DMS153 treated with DMSO at 0.1 percent for 48 hours (cell line): Measurements from ENCODE around the gene RPRD1A.
"Not testable (repeated sequence)": the region's sequence is repeated elsewhere in the genome, so short reads cannot be mapped to it uniquely, and the experiment has no call there.

Source experiments
- DNase-seq: peaks from one replicate; lab custom pipeline; 2025; ENCODE audit not compliant: unreplicated experiment; lab: John Stamatoyannopoulos, UW

RPRD1A gene

GRCh38 chr18:36078751-36079529 lies 11.6 kb upstream of the RPRD1A start:
- DNase-seq: no peak

GRCh38 chr18:36077764-36078163 lies 10.4 kb upstream of the RPRD1A start:
- DNase-seq: not testable (repeated sequence)

DNA sequence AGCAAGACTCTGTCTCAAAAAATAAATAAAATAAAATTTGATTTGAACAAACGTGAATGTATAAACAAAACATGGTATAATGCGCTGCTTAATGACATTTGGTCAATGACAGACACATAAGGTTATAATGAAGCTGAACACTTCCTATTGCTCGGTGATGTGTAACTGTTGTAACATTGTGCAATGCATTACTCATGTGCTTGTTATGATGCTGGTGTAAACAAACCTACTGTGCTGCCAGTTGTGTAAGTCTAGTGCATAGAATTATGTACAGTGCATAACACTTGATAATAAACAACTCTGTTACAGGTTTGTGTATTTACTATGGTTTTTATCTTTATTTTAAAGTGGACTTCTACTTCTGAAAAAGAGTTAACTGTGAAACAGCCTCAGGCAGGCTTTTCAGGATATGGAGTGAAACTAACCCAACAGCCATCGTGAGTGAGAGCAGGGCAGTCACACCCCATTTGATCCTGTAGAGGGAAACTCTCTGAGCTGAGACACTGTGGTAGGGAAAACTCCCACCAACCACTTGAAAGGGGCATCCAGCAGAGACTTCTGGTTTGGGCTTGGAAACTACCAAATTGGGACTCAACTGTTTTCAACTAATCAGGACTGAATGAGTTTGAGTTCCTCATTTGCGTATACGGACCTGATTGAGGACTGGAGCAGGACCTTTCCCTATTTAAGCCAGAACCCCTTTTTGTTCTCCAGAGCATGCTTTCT lies 8.7 kb upstream of the RPRD1A start:
- DNase-seq: no peak

DNA sequence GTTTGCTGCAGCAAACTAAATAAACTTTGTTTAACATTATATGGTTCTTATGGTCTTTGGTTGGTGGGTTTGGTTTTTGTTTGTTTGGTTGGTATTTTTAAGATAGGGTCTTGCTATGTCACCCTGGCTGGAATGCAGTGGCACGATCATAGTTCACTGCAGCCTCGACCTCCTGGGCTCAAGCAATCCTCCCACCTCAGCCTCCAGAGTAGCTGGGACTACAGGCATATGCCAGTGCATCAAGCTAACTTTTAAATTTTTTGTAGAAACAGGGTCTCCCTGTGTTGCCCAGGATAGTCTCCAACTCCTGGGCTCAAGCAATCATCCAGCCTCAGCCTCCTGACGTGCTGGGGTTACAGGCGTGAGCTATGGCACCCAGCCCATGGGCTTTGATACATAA lies 7.1 kb upstream of the RPRD1A start:
- no peak for DNase-seq

GRCh38 chr18:36073676-36074075 lies 6.3 kb upstream of the RPRD1A start:
- no peak for DNase-seq

GRCh38 chr18:36072406-36072805 lies 5.0 kb upstream of the RPRD1A start:
- not testable (repeated sequence) for DNase-seq

- DNase-seq: no peak
These were observed 689 bp downstream of the RPRD1A start for GRCh38 chr18:36066686-36067054.

DNA sequence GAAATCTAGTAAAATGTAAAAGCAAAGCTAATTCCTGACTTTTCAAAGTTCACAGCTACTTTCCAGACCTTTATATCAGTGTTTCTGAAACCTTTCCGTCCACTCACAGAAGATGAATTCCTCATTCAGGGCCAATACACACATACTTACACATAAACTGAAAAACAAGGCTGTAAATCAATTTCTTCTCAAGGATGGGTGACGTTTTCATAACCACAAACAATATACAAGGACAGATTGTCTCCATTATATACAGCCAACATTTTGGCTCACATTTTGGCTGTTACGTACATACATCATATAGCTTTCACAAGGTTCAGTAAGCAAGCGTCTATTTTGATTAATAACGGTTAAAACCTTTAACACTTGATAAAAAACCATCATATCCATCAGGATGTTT lies 1.4 kb downstream of the RPRD1A start:
- DNase-seq: no peak

- DNase-seq: not testable (repeated sequence)
These were observed 2.6 kb downstream of the RPRD1A start for GRCh38 chr18:36064809-36065079.

DNA sequence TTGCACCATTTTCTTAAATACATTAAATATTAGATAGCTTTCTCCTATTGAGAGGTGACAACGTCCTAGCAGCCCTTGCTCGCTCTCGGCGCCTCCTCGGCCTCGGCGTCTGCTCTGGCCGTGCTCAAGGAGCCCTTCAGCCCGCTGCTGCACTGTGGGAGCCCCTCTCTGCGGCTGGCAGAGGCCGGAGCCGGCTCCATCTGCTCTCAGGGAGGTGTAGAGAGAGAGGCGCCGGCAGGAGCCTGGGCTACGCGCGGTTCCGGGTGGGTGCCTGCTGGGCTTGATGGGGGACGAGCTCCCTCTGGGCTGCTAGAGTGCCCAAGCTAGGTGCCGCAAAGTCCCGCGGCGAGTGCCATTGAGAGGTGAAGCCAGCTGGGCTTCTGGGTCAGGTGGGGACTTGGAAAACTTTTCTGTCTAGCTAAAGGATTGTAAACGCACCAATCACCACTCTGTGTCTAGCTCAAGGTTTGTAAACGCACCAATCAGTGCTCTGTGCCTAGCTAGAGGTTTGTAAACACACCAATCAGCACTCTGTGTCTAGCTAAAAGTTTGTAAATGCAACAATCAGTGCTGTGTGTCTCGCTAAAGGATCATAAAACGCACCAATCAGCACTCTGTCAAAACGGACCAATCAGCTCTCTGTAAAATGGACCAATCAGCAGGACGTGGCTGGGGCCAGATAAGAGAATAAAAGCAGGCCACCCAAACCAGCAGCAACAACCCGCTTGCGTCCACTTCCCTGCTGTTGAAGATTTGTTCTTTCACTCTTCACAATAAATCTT lies 3.1 kb downstream of the RPRD1A start:
- DNase-seq: no peak

DNA sequence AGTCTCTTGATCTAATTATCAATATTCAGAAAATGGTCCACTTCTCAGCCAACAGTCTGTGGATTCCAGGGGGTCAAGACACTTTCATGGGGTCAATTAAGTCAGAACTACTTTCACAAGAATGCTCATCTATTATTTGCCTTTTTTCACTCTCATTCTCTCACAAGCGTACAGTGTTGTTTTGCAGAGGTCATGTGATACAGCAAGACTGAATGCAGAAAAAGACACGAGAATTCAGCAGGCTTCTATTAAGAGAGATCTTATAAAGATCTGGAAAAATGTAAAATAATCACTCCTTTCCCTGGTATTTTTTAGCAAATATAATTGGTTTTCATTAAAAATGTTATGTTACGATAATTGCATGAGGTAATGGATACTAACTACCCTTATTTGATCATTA lies 8.7 kb downstream of the RPRD1A start:
- DNase-seq: no peak

GRCh38 chr18:36051760-36052159 lies 15.6 kb downstream of the RPRD1A start:
- no peak for DNase-seq

- no peak for DNase-seq
These were observed 16.9 kb downstream of the RPRD1A start for GRCh38 chr18:36050479-36050878.

GRCh38 chr18:36047521-36047920 lies 19.8 kb downstream of the RPRD1A start:
- DNase-seq: no peak

DNA sequence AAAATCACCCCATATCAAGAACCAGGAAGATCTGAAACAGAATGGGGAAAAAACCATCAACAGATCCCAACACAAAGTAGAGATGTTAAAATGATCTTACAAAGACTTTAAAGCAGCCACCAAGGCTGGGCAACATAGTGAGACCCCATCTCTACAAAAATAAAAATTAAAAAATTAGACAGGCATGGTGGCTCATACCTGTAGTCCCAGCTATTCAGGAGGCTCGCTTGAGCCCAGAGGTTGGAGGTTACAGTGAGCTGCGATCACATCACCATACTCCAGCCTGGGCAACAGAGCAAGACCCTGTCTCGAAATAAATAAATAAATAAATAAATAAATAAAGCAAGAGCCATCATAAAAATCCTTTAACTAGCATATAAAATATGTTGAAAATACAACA lies 20.5 kb downstream of the RPRD1A start:
- no peak for DNase-seq

GRCh38 chr18:36045241-36045991 lies 21.9 kb downstream of the RPRD1A start:
- no peak for DNase-seq

GRCh38 chr18:36043153-36043552 lies 24.2 kb downstream of the RPRD1A start:
- no peak for DNase-seq

DNA sequence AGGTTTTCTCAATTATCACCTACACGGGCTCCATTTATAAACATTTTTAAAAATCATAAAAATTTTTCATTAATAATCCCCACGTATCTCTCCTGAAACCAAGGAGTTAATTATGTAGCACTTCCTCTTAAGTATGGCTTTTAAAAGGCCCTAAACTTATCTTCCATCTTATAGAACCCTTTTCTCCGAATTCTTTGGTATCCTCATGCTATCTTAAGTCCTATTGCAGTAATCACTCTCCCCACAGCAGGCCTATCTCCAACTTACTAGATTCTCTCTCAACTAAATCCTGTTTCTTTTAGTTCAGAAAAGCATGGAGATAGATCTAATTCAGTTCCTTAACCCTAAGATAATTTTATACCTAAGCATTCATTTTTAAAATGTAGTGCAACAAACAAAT lies 26.2 kb downstream of the RPRD1A start:
- no peak for DNase-seq

- no peak for DNase-seq
These were observed 29.2 kb downstream of the RPRD1A start for GRCh38 chr18:36038102-36038663.

DNA sequence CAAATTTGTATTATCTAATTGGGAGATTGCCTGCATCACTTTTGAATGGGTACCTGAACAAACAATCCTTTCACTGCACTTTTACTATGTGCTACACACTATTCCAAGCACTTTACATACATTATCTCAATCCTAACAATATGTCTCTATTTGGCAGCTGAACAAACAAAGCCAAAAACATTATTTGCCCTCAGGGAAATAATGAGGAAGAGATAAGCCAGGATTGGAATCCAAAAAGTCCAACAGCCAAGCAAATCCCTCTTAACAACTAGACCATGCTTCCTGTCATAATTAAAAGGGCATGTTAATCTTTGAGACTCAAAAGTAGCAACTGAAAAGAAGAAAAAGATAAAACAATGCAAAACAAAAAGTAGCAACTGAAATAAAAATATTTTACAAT lies 32.1 kb downstream of the RPRD1A start:
- DNase-seq: peak; percentile 87

GRCh38 chr18:36034299-36034895 lies 33.0 kb downstream of the RPRD1A start:
- DNase-seq: no peak
